ENCODE data around the gene CS. TPM values are rescaled to one million over a fixed set of nuclear protein-coding genes. Genes with fewer than 3 reads are reported as not detected.

CS gene
- total and polyA plus RNA-seq, 2 donors from 2014 or later: 105 to 166 TPM

DNA sequence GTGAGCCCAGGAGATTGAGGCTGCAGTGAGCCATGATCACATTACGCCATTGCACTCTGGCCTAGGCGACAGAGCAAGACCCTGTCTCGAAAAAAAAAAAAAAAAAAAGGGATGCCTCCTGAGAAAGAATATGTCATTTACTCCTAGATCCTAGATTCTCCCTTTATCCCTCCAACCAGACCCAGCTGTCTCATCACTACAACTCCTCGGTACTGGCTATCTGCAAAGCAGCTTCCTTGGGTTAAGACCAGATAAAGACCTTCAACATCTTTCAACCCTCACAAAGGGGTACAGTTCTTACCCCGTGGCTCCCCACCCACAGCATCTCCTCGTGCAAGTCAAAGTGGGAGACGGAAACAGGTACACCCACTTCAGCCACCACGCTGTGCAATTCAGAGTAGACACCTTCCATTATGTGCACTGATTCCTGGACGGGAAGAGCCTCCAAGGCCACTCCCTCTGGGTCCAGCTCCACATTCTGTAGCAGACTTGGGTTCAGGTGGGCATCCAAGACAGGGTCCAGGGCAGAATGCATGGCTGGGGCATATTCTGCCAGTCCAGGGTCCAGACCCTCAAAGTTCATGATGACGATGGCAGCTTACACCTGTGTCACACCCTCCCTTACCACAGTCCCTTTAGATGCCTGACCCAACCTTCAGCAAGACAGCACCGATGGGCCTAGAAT, 32.5 kb upstream of the CS start:
- Histone ChIP-seq H3K4me3 (ENCODE audit: low read length in 3 of 3) (peak overlapping the region; percentile 80 to 93 (median 87)), H3K27ac (ENCODE audit: low read depth in 2 of 2, low read length in 2 of 2) (peak overlapping the region; percentile 88 to 97), H3K4me1 (ENCODE audit: control insufficient read depth in 2 of 3, insufficient read depth in 2 of 3, low read depth in 1 of 3, low read length in 3 of 3) (peaks cover 0 to 7% (median 6%) of the 10 kb centered on the region in 3 donors), H3K9ac (ENCODE audit: low read length in 3 of 3) (peak overlapping the region in 2 of 3 donors; percentile 73 to 91), H3K9me3 (ENCODE audit: control insufficient read depth in 2 of 3, insufficient read depth in 1 of 3, low read length in 3 of 3) (no peaks in the 10 kb centered on the region), H3K36me3 (ENCODE audit: control insufficient read depth in 2 of 3, insufficient read depth in 3 of 3, low read length in 3 of 3) (peaks cover 0 to 5% (median 3%) of the 10 kb centered on the region in 3 donors), H3K27me3 (ENCODE audit: control insufficient read depth, insufficient read depth, low read length) (no peaks in the 10 kb centered on the region)
- no peak for TF ChIP-seq CTCF (IDR thresholded peaks at IDR 0.05; ENCODE audit: borderline replicate concordance, extremely low read depth, insufficient read depth)
- DNase-seq: no peak
- intact Hi-C loops (cut with DNase I): no loop called here
- no peak for FAIRE-seq

- intact Hi-C loops (cut with DNase I): no loop called here
- H3K27me3 ChIP-seq (ENCODE audit: control insufficient read depth, insufficient read depth, low read length): no peaks in the 10 kb centered on the region
- H3K4me1 ChIP-seq (ENCODE audit: control insufficient read depth in 2 of 3, insufficient read depth in 2 of 3, low read depth in 1 of 3, low read length in 3 of 3): peaks cover 0 to 7% (median 6%) of the 10 kb centered on the region in 3 donors
- no peak for TF ChIP-seq CTCF (IDR thresholded peaks at IDR 0.05; ENCODE audit: borderline replicate concordance, extremely low read depth, insufficient read depth)
- H3K27ac ChIP-seq (ENCODE audit: low read depth in 2 of 2, low read length in 2 of 2): no peak overlapping the region
- DNase-seq: no peak
- H3K36me3 ChIP-seq (ENCODE audit: control insufficient read depth in 2 of 3, insufficient read depth in 3 of 3, low read length in 3 of 3): peaks cover 3 to 19% (median 11%) of the 10 kb centered on the region in 3 donors
- FAIRE-seq: no peak
- no peaks in the 10 kb centered on the region for H3K9me3 ChIP-seq (ENCODE audit: control insufficient read depth in 2 of 3, insufficient read depth in 1 of 3, low read length in 3 of 3)
- H3K9ac ChIP-seq (ENCODE audit: low read length in 3 of 3): no peak overlapping the region
- no peak overlapping the region for H3K4me3 ChIP-seq (ENCODE audit: low read length in 3 of 3)
These were observed 30.9 kb upstream of the CS start for GRCh38 chr12:56330936-56331490.

DNA sequence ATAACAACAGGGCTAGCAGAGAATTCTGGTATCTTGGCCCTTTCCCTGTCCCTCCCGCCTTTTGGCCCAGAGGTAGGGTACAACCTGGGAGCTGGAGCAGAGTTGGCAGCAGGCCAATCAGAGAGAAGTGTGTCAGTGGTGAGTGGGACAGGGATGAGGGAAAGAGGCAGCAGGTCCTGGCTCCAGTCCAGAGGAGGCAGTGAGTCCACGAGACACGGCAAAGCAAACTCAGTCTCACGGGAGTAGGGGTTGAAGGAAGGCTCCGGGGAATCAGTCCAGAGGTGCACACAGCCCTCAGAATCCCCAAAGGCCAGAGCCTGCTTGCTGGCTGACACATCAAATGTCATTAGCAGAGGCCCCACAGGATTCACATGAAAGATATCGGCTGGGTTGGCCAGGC, 26.4 kb upstream of the CS start:
- H3K4me1 ChIP-seq (ENCODE audit: control insufficient read depth in 2 of 3, insufficient read depth in 2 of 3, low read depth in 1 of 3, low read length in 3 of 3): no peaks in the 10 kb centered on the region
- no peaks in the 10 kb centered on the region for H3K27me3 ChIP-seq (ENCODE audit: control insufficient read depth, insufficient read depth, low read length)
- H3K4me3 ChIP-seq (ENCODE audit: low read length in 3 of 3): no peak overlapping the region
- no peak overlapping the region for H3K9ac ChIP-seq (ENCODE audit: low read length in 3 of 3)
- DNase-seq (no peak), FAIRE-seq (no peak)
- H3K27ac ChIP-seq (ENCODE audit: low read depth in 2 of 2, low read length in 2 of 2): no peak overlapping the region
- no peak for TF ChIP-seq CTCF (IDR thresholded peaks at IDR 0.05; ENCODE audit: borderline replicate concordance, extremely low read depth, insufficient read depth)
- no peaks in the 10 kb centered on the region for H3K9me3 ChIP-seq (ENCODE audit: control insufficient read depth in 2 of 3, insufficient read depth in 1 of 3, low read length in 3 of 3)
- H3K36me3 ChIP-seq (ENCODE audit: control insufficient read depth in 2 of 3, insufficient read depth in 3 of 3, low read length in 3 of 3): peaks cover 7 to 61% (median 45%) of the 10 kb centered on the region in 3 donors
- intact Hi-C loops (cut with DNase I): no loop called here
